IMR-90 (cell line): ENCODE results near the gene SLC16A14. TPM values are rescaled to one million over a fixed set of nuclear protein-coding genes. Genes with fewer than 3 reads are reported as not detected.

Experiments
- ATAC-seq: fragments of 200-7000 bp; cut with Tn5 transposase; 2 replicates; pipeline ENCODE4 v1.9.1; 2020; ENCODE audit warnings: low read depth, mild to moderate bottlenecking, moderate library complexity
- BruUV-seq: library from RNA; stranded (reverse); fragments of 400-500 nt; replicated peaks from 2 replicates; lab custom pipeline; 2021; lab: Mats Ljungman, UMichigan
- CTCF ChIA-PET: fragments of 300-600 bp; formaldehyde crosslinking; extraction: SDS; loops from one replicate; lab custom pipeline; 2021; ENCODE audit warnings: antibody characterized with exemption; lab: Yijun Ruan, JAX
- POLR2A ChIA-PET: fragments of 300-600 bp; sonication (Branson Sonifier 250); formaldehyde crosslinking; loops from one replicate; lab custom pipeline; 2022; ENCODE audit warnings: antibody characterized with exemption; ENCODE audit not compliant: unreplicated experiment; lab: Charles Lee
- DNase-seq: peaks from one replicate; pipeline ENCODE4 v3.0.0; 2013
- H2AFZ ChIP-seq: replicated peaks from 2 replicates; pipeline ENCODE3; 2013; ENCODE audit warnings: low read length, mild to moderate bottlenecking; ENCODE audit not compliant: poor library complexity
- H2AK5ac ChIP-seq: 2 replicates; pipeline ENCODE4 v1.6.1; 2013; ENCODE audit warnings: low read depth, low read length, inconsistent platforms
- H2AK9ac ChIP-seq: replicated peaks from 2 replicates; pipeline ENCODE3; 2013; ENCODE audit warnings: mild to moderate bottlenecking, low read depth, low read length, moderate library complexity; ENCODE audit not compliant: poor library complexity
- H2BK120ac ChIP-seq: 2 replicates; pipeline ENCODE4 v1.6.1; 2013; ENCODE audit warnings: low read depth, low read length, inconsistent platforms
- H2BK15ac ChIP-seq: 3 replicates; pipeline ENCODE4 v1.6.1; 2013; ENCODE audit warnings: low read depth, low read length, inconsistent platforms
- H2BK20ac ChIP-seq: 2 replicates; pipeline ENCODE4 v1.6.1; 2013; ENCODE audit warnings: low read depth, mild to moderate bottlenecking, inconsistent platforms, low read length, moderate library complexity
- H2BK5ac ChIP-seq: 2 replicates; pipeline ENCODE4 v1.6.1; 2013; ENCODE audit warnings: mild to moderate bottlenecking, low read depth, low read length, inconsistent platforms; ENCODE audit not compliant: poor library complexity, severe bottlenecking
- H3K14ac ChIP-seq: replicated peaks from 2 replicates; pipeline ENCODE4 v1.6.1; 2013; ENCODE audit warnings: low read depth, low read length, inconsistent platforms
- H3K18ac ChIP-seq: 2 replicates; pipeline ENCODE4 v1.6.1; 2013; ENCODE audit warnings: low read depth, low read length, control low read depth
- H3K23ac ChIP-seq: 2 replicates; pipeline ENCODE4 v1.6.1; 2013; ENCODE audit warnings: low read depth, low read length, inconsistent platforms
- H3K27ac ChIP-seq: 2 replicates; pipeline ENCODE4 v1.5.1; 2013; ENCODE audit warnings: mild to moderate bottlenecking, control low read depth, low read length; ENCODE audit not compliant: insufficient read depth
- H3K27me3 ChIP-seq: 2 replicates; pipeline ENCODE4 v1.6.1; 2013; ENCODE audit warnings: low read length; ENCODE audit not compliant: control insufficient read depth, insufficient read depth
- H3K36me3 ChIP-seq: 2 replicates; pipeline ENCODE4 v1.6.1; 2013; ENCODE audit warnings: low read length, mixed read lengths; ENCODE audit not compliant: control insufficient read depth, insufficient read depth
- H3K4ac ChIP-seq: 2 replicates; pipeline ENCODE4 v1.6.1; 2013; ENCODE audit warnings: low read depth, low read length, inconsistent platforms
- H3K4me1 ChIP-seq: 2 replicates; pipeline ENCODE4 v1.6.1; 2013; ENCODE audit warnings: low read length, mixed read lengths; ENCODE audit not compliant: control insufficient read depth, insufficient read depth
- H3K4me2 ChIP-seq: 2 replicates; pipeline ENCODE4 v1.6.1; 2013; ENCODE audit warnings: low read depth, mild to moderate bottlenecking, control low read depth, low read length, moderate library complexity
- H3K4me3 ChIP-seq: 2 replicates; pipeline ENCODE4 v1.5.1; 2013; ENCODE audit warnings: low read depth, mild to moderate bottlenecking, control low read depth, low read length, moderate library complexity; ENCODE audit not compliant: insufficient read depth
- H3K56ac ChIP-seq: 2 replicates; pipeline ENCODE4 v1.6.1; 2013; ENCODE audit warnings: low read length, inconsistent platforms; ENCODE audit not compliant: insufficient read depth; ENCODE audit errors: extremely low read depth
- H3K79me1 ChIP-seq, 2 experiments: 2 replicates each; pipeline ENCODE4 v1.6.1; 2013; ENCODE audit warnings: low read length in 2 of 2, inconsistent platforms in 1 of 2, low read depth in 1 of 2
- H3K9ac ChIP-seq: 2 replicates; pipeline ENCODE4 v1.6.1; 2013; ENCODE audit warnings: low read depth, low read length, control low read depth
- H3K9me1 ChIP-seq: 2 replicates; pipeline ENCODE4 v1.6.1; 2013; ENCODE audit warnings: low read length, inconsistent platforms; ENCODE audit not compliant: insufficient read depth
- H3K9me3 ChIP-seq: 2 replicates; pipeline ENCODE4 v1.6.1; 2013; ENCODE audit warnings: low read length; ENCODE audit not compliant: control insufficient read depth, insufficient read depth
- H4K20me1 ChIP-seq: 2 replicates; pipeline ENCODE4 v1.6.1; 2013; ENCODE audit warnings: low read length, inconsistent platforms; ENCODE audit not compliant: insufficient read depth
- H4K5ac ChIP-seq: 2 replicates; pipeline ENCODE4 v1.6.1; 2013; ENCODE audit warnings: mild to moderate bottlenecking, low read depth, low read length, control low read depth
- H4K8ac ChIP-seq, 2 experiments: 2 replicates each; pipeline ENCODE4 v1.6.1; 2013; ENCODE audit warnings: low read depth in 2 of 2, low read length in 2 of 2, control low read depth in 1 of 2, inconsistent platforms in 1 of 2
- H4K91ac ChIP-seq: 2 replicates; pipeline ENCODE4 v1.6.1; 2013; ENCODE audit warnings: low read depth, low read length, inconsistent platforms; ENCODE audit not compliant: insufficient read depth
- CEBPB ChIP-seq: IDR thresholded peaks from 2 replicates; pipeline ENCODE4 v1.6.1; 2012; ENCODE audit warnings: low read depth, low read length, improper control_type of control experiment
- FOS ChIP-seq: fragments of 150-350 bp; IDR thresholded peaks from 2 replicates; pipeline ENCODE4 v1.6.1; 2016; ENCODE audit warnings: low read depth, low read length
- MAZ ChIP-seq: IDR thresholded peaks from 2 replicates; pipeline ENCODE4 v1.6.1; 2012; ENCODE audit warnings: low read depth, mild to moderate bottlenecking, low read length, improper control_type of control experiment, moderate library complexity, borderline replicate concordance
- MXI1 ChIP-seq: IDR thresholded peaks from 2 replicates; pipeline ENCODE4 v1.6.1; 2012; ENCODE audit warnings: low read depth, mild to moderate bottlenecking, low read length, moderate library complexity, borderline replicate concordance
- NFE2L2 ChIP-seq: fragments of 150-350 bp; IDR thresholded peaks from 2 replicates; pipeline ENCODE4 v1.6.1; 2016; ENCODE audit warnings: low read depth, mild to moderate bottlenecking, low read length
- RAD21 ChIP-seq: IDR thresholded peaks from 2 replicates; pipeline ENCODE4 v1.6.1; 2012; ENCODE audit warnings: low read length, improper control_type of control experiment
- RCOR1 ChIP-seq: IDR thresholded peaks from 2 replicates; pipeline ENCODE4 v1.6.1; 2012; ENCODE audit warnings: mild to moderate bottlenecking, low read length, improper control_type of control experiment; ENCODE audit not compliant: insufficient replicate concordance
- RFX5 ChIP-seq: IDR thresholded peaks from 2 replicates; pipeline ENCODE4 v1.8.0; 2012; ENCODE audit warnings: low read depth, mild to moderate bottlenecking, low read length, moderate library complexity
- WGBS, 2 experiments: methylation state at CpG; one replicate each; pipeline versions ENCODE4 v1.1.5 to v1.1.7; 2013; ENCODE audit warnings: missing lambda C conversion rate in 2 of 2; ENCODE audit not compliant: insufficient read length in 1 of 2; ENCODE audit errors: extremely low coverage in 2 of 2; 5-methylcytosine and 5-hydroxymethylcytosine counted together
- dilution Hi-C: fragments of 300-500 bp; cut with HindIII; formaldehyde crosslinking; loops from one replicate; pipeline ENCODE4 v1.14.3; 2018; ENCODE audit warnings: low sequenced_read_pairs; ENCODE audit not compliant: unreplicated experiment
- in situ Hi-C: fragments of 300-500 bp; cut with MboI; formaldehyde crosslinking; loops from 3 replicates; pipeline ENCODE4 v1.14.3; 2019; ENCODE audit warnings: low sequenced_read_pairs, inconsistent platforms, mixed read lengths
- intact Hi-C: fragments of 100-400 bp; cut with micrococcal nuclease; formaldehyde crosslinking; loops from 2 replicates; pipeline ENCODE4 v1.10.0; 2022
- polyA plus RNA-seq, 3 experiments: library from polyadenylated mRNA; depleted of rRNA; stranded (reverse); fragments of >200 nt; gene quantifications; 2 replicates each; pipeline ENCODE4 v1.2.3, GENCODE V29; 2012; ENCODE audit warnings: low replicate concordance in 1 of 3
- total RNA-seq: library from RNA; depleted of rRNA; stranded (reverse); fragments of >200 nt; gene quantifications from 2 replicates; pipeline ENCODE4 v1.2.3, GENCODE V29; 2012
- TF ChIP-seq, protein P1 (sequence below): conservative IDR thresholded peaks from 2 replicates; pipeline ENCODE4 v1.5.1; 2012; ENCODE audit warnings: mild to moderate bottlenecking, low read depth, low read length, improper control_type of control experiment

Gene SLC16A14
- total and polyA plus RNA-seq, 2 of the 4 experiments (the other 2 are of a cell fraction): 0.79 to 0.90 TPM

DNA sequence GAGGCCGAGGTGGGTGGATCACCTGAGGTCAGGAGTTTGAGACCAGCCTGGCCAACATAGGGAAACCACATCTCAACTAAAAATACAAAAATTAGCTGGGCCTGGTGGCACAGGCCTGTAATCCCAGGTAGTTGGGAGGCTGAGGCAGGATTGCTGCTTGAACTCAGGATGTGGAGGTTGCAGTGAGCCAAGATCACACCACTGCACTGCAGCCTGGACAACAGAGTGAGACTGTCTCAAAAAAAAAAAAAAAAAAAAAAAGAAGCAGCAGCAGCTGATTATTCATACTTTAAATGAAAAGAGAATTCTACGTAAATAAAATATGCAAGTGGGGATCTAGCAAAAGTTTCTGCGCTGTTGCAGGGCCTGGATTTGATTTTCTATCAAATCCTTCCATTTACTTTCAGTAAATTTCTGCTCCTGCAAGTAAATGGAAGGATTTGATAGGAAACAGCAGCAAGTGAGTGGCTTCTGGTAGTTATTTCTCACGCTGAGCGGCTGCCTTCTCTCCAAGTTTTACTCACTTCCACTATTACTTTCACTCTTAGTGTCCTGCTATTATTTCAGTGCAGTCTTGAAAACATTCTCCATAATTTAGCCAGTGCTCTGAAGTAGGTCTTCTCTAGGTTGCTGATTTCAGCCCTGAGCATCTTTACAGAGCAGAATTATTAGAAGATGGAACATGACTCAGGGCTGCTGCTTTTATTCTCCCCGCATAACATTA lies 68.4 kb downstream of the SLC16A14 start:
- Histone ChIP-seq H3K27ac (no peak overlapping the region), H3K23ac (no peak overlapping the region), H3K56ac (no peak overlapping the region), H4K91ac (no peak overlapping the region), H2BK120ac (no peak overlapping the region), H3K4me2 (no peak overlapping the region), H3K36me3 (no peaks in the 10 kb centered on the region), H3K79me1 (no peaks in the 10 kb centered on the region), H3K9ac (no peak overlapping the region), H2BK15ac (no peak overlapping the region), H4K20me1 (no peaks in the 10 kb centered on the region), H2BK5ac (no peak overlapping the region), H2AK5ac (no peak overlapping the region), H4K8ac (no peak overlapping the region), H3K18ac (no peak overlapping the region), H2AFZ (no peak overlapping the region), H2AK9ac (no peak overlapping the region), H2BK20ac (no peak overlapping the region), H3K27me3 (no peaks in the 10 kb centered on the region), H3K4ac (no peak overlapping the region), H4K5ac (no peak overlapping the region), H3K9me1 (no peaks in the 10 kb centered on the region), H3K4me3 (no peak overlapping the region), H3K14ac (no peak overlapping the region), H3K4me1 (no peaks in the 10 kb centered on the region), H3K9me3 (no peaks in the 10 kb centered on the region)
- no peak for DNase-seq
- TF ChIP-seq MXI1: no peak
- TF ChIP-seq RFX5: no peak
- TF ChIP-seq FOS: no peak
- TF ChIP-seq NFE2L2: no peak
- TF ChIP-seq RCOR1: no peak
- TF ChIP-seq RAD21: no peak
- TF ChIP-seq CEBPB: no peak
- TF ChIP-seq MAZ: no peak
- TF ChIP-seq, protein P1, sequence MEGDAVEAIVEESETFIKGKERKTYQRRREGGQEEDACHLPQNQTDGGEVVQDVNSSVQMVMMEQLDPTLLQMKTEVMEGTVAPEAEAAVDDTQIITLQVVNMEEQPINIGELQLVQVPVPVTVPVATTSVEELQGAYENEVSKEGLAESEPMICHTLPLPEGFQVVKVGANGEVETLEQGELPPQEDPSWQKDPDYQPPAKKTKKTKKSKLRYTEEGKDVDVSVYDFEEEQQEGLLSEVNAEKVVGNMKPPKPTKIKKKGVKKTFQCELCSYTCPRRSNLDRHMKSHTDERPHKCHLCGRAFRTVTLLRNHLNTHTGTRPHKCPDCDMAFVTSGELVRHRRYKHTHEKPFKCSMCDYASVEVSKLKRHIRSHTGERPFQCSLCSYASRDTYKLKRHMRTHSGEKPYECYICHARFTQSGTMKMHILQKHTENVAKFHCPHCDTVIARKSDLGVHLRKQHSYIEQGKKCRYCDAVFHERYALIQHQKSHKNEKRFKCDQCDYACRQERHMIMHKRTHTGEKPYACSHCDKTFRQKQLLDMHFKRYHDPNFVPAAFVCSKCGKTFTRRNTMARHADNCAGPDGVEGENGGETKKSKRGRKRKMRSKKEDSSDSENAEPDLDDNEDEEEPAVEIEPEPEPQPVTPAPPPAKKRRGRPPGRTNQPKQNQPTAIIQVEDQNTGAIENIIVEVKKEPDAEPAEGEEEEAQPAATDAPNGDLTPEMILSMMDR: no peak
- intact Hi-C loops: no loop called here
- ChIA-PET CTCF (interaction anchor here (0.7 to 1.1 kb wide), 2 partner anchors 8 to 159 kb away, joined by 3 read pairs; no protein-coding TSS in a partner anchor), POLR2A (no interaction called here)
- dilution Hi-C loops: no loop called here
- no CpG with 5 or more reads among the region's 6 CpGs for WGBS, 2 experiments
- no TSS peak for BruUV-seq
- in situ Hi-C loops: loop anchor here (25.0 kb wide), 1 partner anchor 812 kb away; no protein-coding TSS in a partner anchor
- no peak for ATAC-seq
